ENCODE measurements around the gene MDN1. TPM values are rescaled to one million over a fixed set of nuclear protein-coding genes. Genes with fewer than 3 reads are reported as not detected.
A peak's percentile ranks its signal among the peaks of the same experiment; 100 is the strongest.
"Not testable (repeated sequence)": the region's sequence is repeated elsewhere in the genome, so short reads cannot be mapped to it uniquely, and the experiment has no call there.

The MDN1 gene
- total RNA-seq, 1 donor from 2014 or later, result 52.0 TPM

- Mint-ChIP-seq H3K9me3 (no peaks in the 10 kb centered on the region), H3K27ac (peak overlapping the region; percentile 97), H3K36me3 (peaks cover 13% of the 10 kb centered on the region), H3K4me3 (peak overlapping the region; percentile 100), H3K4me1 (peaks cover 17% of the 10 kb centered on the region), H3K27me3 (ENCODE audit: low read depth) (no peaks in the 10 kb centered on the region)
- no peak for TF ChIP-seq CTCF (IDR thresholded peaks at IDR 0.05; ENCODE audit: unreplicated experiment)
- DNase-seq (ENCODE audit: low spot score in 2 of 2, unreplicated experiment in 2 of 2), result no peak
These were observed 9.4 kb upstream of the MDN1 start for GRCh38 chr6:89828988-89829471.

- not testable (repeated sequence) for H3K9me3 Mint-ChIP-seq; DNase-seq (ENCODE audit: low spot score in 2 of 2, unreplicated experiment in 2 of 2); H3K27me3 Mint-ChIP-seq (ENCODE audit: low read depth)
- Mint-ChIP-seq H3K4me3 (peak overlapping the region; percentile 100), H3K36me3 (peaks cover 13% of the 10 kb centered on the region), H3K4me1 (peaks cover 17% of the 10 kb centered on the region), H3K27ac (peak overlapping the region; percentile 97)
These were observed 8.9 kb upstream of the MDN1 start for GRCh38 chr6:89828475-89828987.

GRCh38 chr6:89826029-89826528, 6.5 kb upstream of the MDN1 start:
- H3K4me3 Mint-ChIP-seq, result no peak overlapping the region
- H3K27me3 Mint-ChIP-seq (ENCODE audit: low read depth), result no peaks in the 10 kb centered on the region
- no peak for DNase-seq (ENCODE audit: low spot score in 2 of 2, unreplicated experiment in 2 of 2)
- peak overlapping the region; percentile 91 for H3K27ac Mint-ChIP-seq
- H3K4me1 Mint-ChIP-seq, result peaks cover 17% of the 10 kb centered on the region
- H3K36me3 Mint-ChIP-seq, result no peaks in the 10 kb centered on the region
- no peaks in the 10 kb centered on the region for H3K9me3 Mint-ChIP-seq
- TF ChIP-seq CTCF (IDR thresholded peaks at IDR 0.05; ENCODE audit: unreplicated experiment), result no peak

- no peaks in the 10 kb centered on the region for H3K36me3 Mint-ChIP-seq
- H3K4me3 Mint-ChIP-seq, result peak overlapping the region; percentile 79
- no peaks in the 10 kb centered on the region for H3K27me3 Mint-ChIP-seq (ENCODE audit: low read depth)
- H3K4me1 Mint-ChIP-seq, result peaks cover 24% of the 10 kb centered on the region
- no peak for TF ChIP-seq CTCF (IDR thresholded peaks at IDR 0.05; ENCODE audit: unreplicated experiment)
- DNase-seq (ENCODE audit: low spot score in 2 of 2, unreplicated experiment in 2 of 2), result no peak
- H3K9me3 Mint-ChIP-seq, result no peaks in the 10 kb centered on the region
- peak overlapping the region; percentile 93 for H3K27ac Mint-ChIP-seq
These were observed 638 bp downstream of the MDN1 start for GRCh38 chr6:89818977-89819335.

GRCh38 chr6:89817481-89817880, 2.1 kb downstream of the MDN1 start:
- H3K4me3 Mint-ChIP-seq, result peak overlapping the region; percentile 79
- peak overlapping the region; percentile 0 for H3K27ac Mint-ChIP-seq
- H3K9me3 Mint-ChIP-seq, result no peaks in the 10 kb centered on the region
- H3K36me3 Mint-ChIP-seq, result no peaks in the 10 kb centered on the region
- no peak for TF ChIP-seq CTCF (IDR thresholded peaks at IDR 0.05; ENCODE audit: unreplicated experiment)
- no peaks in the 10 kb centered on the region for H3K27me3 Mint-ChIP-seq (ENCODE audit: low read depth)
- DNase-seq (ENCODE audit: low spot score in 2 of 2, unreplicated experiment in 2 of 2), result no peak
- peaks cover 24% of the 10 kb centered on the region for H3K4me1 Mint-ChIP-seq

GRCh38 chr6:89813422-89813821, 6.2 kb downstream of the MDN1 start:
- not testable (repeated sequence) for H3K9me3 Mint-ChIP-seq; H3K27me3 Mint-ChIP-seq (ENCODE audit: low read depth); H3K4me3 Mint-ChIP-seq; H3K27ac Mint-ChIP-seq; DNase-seq (ENCODE audit: low spot score in 2 of 2, unreplicated experiment in 2 of 2); H3K36me3 Mint-ChIP-seq; H3K4me1 Mint-ChIP-seq

GRCh38 chr6:89807581-89807980, 12.0 kb downstream of the MDN1 start:
- H3K4me1 Mint-ChIP-seq, result no peaks in the 10 kb centered on the region
- no peak for DNase-seq (ENCODE audit: low spot score in 2 of 2, unreplicated experiment in 2 of 2)
- no peak overlapping the region for H3K27ac Mint-ChIP-seq
- no peak overlapping the region for H3K4me3 Mint-ChIP-seq
- H3K27me3 Mint-ChIP-seq (ENCODE audit: low read depth), result no peaks in the 10 kb centered on the region
- TF ChIP-seq CTCF (IDR thresholded peaks at IDR 0.05; ENCODE audit: unreplicated experiment), result no peak
- no peaks in the 10 kb centered on the region for H3K36me3 Mint-ChIP-seq
- H3K9me3 Mint-ChIP-seq, result no peaks in the 10 kb centered on the region
